Large intestine (tissue), 3 donors: Measurements from ENCODE around the gene STRA8. TPM values are rescaled to one million over a fixed set of nuclear protein-coding genes. Genes with fewer than 3 reads are reported as not detected.

Experiments used
- DNase-seq, 2 donors: peaks; one replicate each; pipeline versions ENCODE4 v3.0.0 to v3.0.0-alpha.2; 2013
- H3K27ac ChIP-seq: one replicate; pipeline ENCODE4 v1.5.1; 2013; ENCODE audit warnings: low read length
- H3K27me3 ChIP-seq: 2 replicates; pipeline ENCODE4 v1.6.1; 2013; ENCODE audit warnings: low read length; ENCODE audit not compliant: control insufficient read depth, insufficient read depth
- H3K36me3 ChIP-seq: 2 replicates; pipeline ENCODE4 v1.6.1; 2013; ENCODE audit warnings: low read length; ENCODE audit not compliant: control insufficient read depth, insufficient read depth
- H3K4me1 ChIP-seq: one replicate; pipeline ENCODE4 v1.6.1; 2013; ENCODE audit warnings: low read length; ENCODE audit not compliant: control insufficient read depth, insufficient read depth
- H3K4me3 ChIP-seq: one replicate; pipeline ENCODE4 v1.5.1; 2013; ENCODE audit warnings: low read length
- H3K9me3 ChIP-seq: one replicate; pipeline ENCODE4 v1.6.1; 2013; ENCODE audit warnings: mild to moderate bottlenecking, low read depth, low read length, moderate library complexity; ENCODE audit not compliant: control insufficient read depth
- WGBS: methylation state at CpG from one replicate; pipeline ENCODE4 v1.1.5; 2013; ENCODE audit warnings: low lambda C conversion rate; ENCODE audit not compliant: insufficient coverage; 5-methylcytosine and 5-hydroxymethylcytosine counted together
- polyA plus RNA-seq: library from polyadenylated mRNA; unstranded; fragments of 120-200 nt; gene quantifications from one replicate; pipeline ENCODE4 v1.2.1, GENCODE V29; 2013

The STRA8 gene
- polyA plus RNA-seq, 1 donor = not detected

GRCh38 chr7:135282561-135283254 is 49.1 kb downstream of the STRA8 start:
- peaks cover 8% of the 10 kb centered on the region for H3K4me1 ChIP-seq
- peak; percentile 47 to 50 for DNase-seq
- no peaks in the 10 kb centered on the region for H3K27me3 ChIP-seq
- no peaks in the 10 kb centered on the region for H3K9me3 ChIP-seq
- H3K36me3 ChIP-seq = no peaks in the 10 kb centered on the region
- H3K4me3 ChIP-seq = no peak overlapping the region
- WGBS = 100% methylated on average over 2 of the region's 10 CpGs
- H3K27ac ChIP-seq = no peak overlapping the region

GRCh38 chr7:135283959-135284638 is 50.5 kb downstream of the STRA8 start:
- Histone ChIP-seq H3K4me3 (no peak overlapping the region), H3K27ac (no peak overlapping the region), H3K4me1 (peaks cover 8% of the 10 kb centered on the region), H3K36me3 (no peaks in the 10 kb centered on the region), H3K9me3 (no peaks in the 10 kb centered on the region), H3K27me3 (no peaks in the 10 kb centered on the region)
- no CpG with 5 or more reads among the region's 4 CpGs for WGBS
- DNase-seq = no peak

- H3K9me3 ChIP-seq = no peaks in the 10 kb centered on the region
- WGBS = 88% methylated on average over 3 of the region's 5 CpGs
- H3K27me3 ChIP-seq = no peaks in the 10 kb centered on the region
- no peak for DNase-seq
- H3K36me3 ChIP-seq = no peaks in the 10 kb centered on the region
- no peak overlapping the region for H3K27ac ChIP-seq
- H3K4me3 ChIP-seq = no peak overlapping the region
- peaks cover 8% of the 10 kb centered on the region for H3K4me1 ChIP-seq
These were observed 52.1 kb downstream of the STRA8 start for GRCh38 chr7:135285547-135286233.

- Histone ChIP-seq H3K27me3 (no peaks in the 10 kb centered on the region), H3K4me3 (no peak overlapping the region), H3K36me3 (no peaks in the 10 kb centered on the region), H3K9me3 (no peaks in the 10 kb centered on the region), H3K4me1 (peaks cover 5% of the 10 kb centered on the region), H3K27ac (no peak overlapping the region)
- no peak for DNase-seq
- no CpG with 5 or more reads among the region's 4 CpGs for WGBS
These were observed 53.2 kb downstream of the STRA8 start for GRCh38 chr7:135286876-135287275.

- Histone ChIP-seq H3K36me3 (no peaks in the 10 kb centered on the region), H3K27ac (no peak overlapping the region), H3K4me3 (no peak overlapping the region), H3K4me1 (no peaks in the 10 kb centered on the region), H3K27me3 (no peaks in the 10 kb centered on the region), H3K9me3 (no peaks in the 10 kb centered on the region)
- WGBS = no CpG with 5 or more reads among the region's 7 CpGs
- DNase-seq = no peak
These were observed 57.0 kb downstream of the STRA8 start for GRCh38 chr7:135290594-135290993.

GRCh38 chr7:135291809-135292253 is 58.2 kb downstream of the STRA8 start:
- Histone ChIP-seq H3K27me3 (no peaks in the 10 kb centered on the region), H3K4me1 (no peaks in the 10 kb centered on the region), H3K4me3 (no peak overlapping the region), H3K9me3 (no peaks in the 10 kb centered on the region), H3K27ac (no peak overlapping the region), H3K36me3 (no peaks in the 10 kb centered on the region)
- no CpG with 5 or more reads among the region's 8 CpGs for WGBS
- no peak for DNase-seq

- peak; percentile 45 to 55 for DNase-seq
- Histone ChIP-seq H3K27me3 (peaks cover 2% of the 10 kb centered on the region), H3K4me1 (no peaks in the 10 kb centered on the region), H3K9me3 (no peaks in the 10 kb centered on the region), H3K27ac (no peak overlapping the region), H3K4me3 (no peak overlapping the region), H3K36me3 (no peaks in the 10 kb centered on the region)
- WGBS = 80% methylated on average over 2 of the region's 6 CpGs
These were observed 65.6 kb downstream of the STRA8 start for GRCh38 chr7:135299235-135299634.

GRCh38 chr7:135300913-135301765 is 67.5 kb downstream of the STRA8 start:
- no peaks in the 10 kb centered on the region for H3K4me1 ChIP-seq
- WGBS = 100% methylated on average over 1 of the region's 3 CpGs

More at GRCh38 chr7:135300913-135301765, 67.5 kb downstream of the STRA8 start:
- Histone ChIP-seq H3K9me3 (no peaks in the 10 kb centered on the region), H3K27ac (no peak overlapping the region), H3K4me3 (no peak overlapping the region), H3K27me3 (peaks cover 5% of the 10 kb centered on the region), H3K36me3 (no peaks in the 10 kb centered on the region)
- no peak for DNase-seq
